GM08714 (cell line): ENCODE measurements around the gene TMEM106A.
"Not testable (repeated sequence)": the region's sequence is repeated elsewhere in the genome, so short reads cannot be mapped to it uniquely, and the experiment has no call there.

ENCODE experiments used
- H3K4me3 ChIP-seq: fragments of 200-500 bp; sonication (Bioruptor generic); 2 replicates; pipeline ENCODE4 v1.5.1; 2014; ENCODE audit warnings: mild to moderate bottlenecking, low read length, inconsistent platforms
- ZNF274 ChIP-seq: IDR thresholded peaks from 2 replicates; pipeline ENCODE4 v1.6.1; 2012; ENCODE audit warnings: mild to moderate bottlenecking, low read depth, low read length

TMEM106A gene, protein sequence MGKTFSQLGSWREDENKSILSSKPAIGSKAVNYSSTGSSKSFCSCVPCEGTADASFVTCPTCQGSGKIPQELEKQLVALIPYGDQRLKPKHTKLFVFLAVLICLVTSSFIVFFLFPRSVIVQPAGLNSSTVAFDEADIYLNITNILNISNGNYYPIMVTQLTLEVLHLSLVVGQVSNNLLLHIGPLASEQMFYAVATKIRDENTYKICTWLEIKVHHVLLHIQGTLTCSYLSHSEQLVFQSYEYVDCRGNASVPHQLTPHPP

DNA sequence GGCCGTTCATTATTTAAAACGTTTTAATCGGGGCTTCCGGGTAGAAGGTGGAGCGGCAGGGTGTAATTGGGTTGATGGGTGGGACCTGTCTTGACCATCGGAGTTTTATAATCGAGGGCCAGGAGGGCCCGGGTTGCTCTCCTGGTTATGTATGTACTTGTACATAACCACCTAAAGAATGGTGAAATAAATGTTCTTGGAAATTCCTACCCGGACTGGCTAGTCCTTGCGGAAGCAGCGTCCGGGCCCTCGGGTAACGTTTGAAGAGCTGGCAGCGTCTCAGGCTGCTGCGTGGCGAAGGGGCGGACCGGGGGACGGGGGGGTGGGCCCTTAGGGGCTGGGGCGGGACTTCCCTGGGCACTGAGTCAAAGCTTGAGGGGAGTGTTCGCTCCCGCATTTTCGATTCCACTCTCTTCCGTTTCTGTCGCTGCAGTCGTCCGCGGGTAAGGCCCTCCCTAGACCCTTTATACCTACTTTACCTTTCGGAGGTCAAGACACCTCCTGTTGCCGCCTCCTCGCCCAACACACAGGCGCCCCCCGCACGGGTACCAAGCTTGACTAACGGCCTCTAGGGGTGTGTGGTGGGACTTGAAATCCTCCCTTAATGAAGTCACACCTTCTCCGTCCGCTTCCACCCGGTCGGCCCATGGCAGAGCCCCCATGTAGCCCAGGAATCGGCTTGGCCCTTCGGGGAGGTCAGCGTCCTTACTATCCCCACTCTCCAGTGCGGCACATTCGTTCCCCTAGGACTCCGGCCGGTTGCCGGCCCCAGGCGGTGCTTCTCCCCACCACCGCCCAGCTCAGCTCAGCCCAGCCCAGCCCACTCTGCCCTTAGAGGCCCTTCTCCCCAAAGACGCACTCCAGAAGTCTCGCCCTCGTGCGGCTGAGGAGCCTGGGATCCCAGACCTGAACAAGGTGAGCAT is at the start of gene TMEM106A:
TMEM106A (plus strand) TSS at position 396 of the 923 bp plus-strand sequence. CDS start 1,167 bp downstream, outside the sequence.
- no peak for TF ChIP-seq ZNF274
- H3K4me3 ChIP-seq = peak within 1 kb of the TSS; percentile 90

DNA sequence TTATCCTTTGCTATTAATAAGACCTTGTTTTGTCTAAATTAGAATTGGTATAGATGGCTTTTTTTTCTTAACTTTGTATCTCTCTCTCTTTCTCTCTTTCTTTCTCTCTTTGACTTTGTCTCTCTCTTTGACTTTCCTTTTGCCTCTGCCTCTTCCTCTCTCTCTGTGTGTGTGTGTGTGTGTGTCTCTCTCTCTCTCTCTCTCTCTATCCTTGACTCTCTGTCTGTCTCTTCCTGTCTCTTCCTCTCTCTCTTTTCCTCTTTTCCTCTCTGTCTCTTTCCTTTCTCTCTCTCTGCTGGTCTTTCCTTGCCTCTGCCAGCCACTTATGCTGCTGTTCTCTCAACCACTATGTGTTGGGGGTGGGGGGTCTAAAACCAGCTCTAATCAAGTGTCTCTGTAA is 45.7 kb upstream of the TMEM106A start:
- H3K4me3 ChIP-seq = not testable (repeated sequence)

DNA sequence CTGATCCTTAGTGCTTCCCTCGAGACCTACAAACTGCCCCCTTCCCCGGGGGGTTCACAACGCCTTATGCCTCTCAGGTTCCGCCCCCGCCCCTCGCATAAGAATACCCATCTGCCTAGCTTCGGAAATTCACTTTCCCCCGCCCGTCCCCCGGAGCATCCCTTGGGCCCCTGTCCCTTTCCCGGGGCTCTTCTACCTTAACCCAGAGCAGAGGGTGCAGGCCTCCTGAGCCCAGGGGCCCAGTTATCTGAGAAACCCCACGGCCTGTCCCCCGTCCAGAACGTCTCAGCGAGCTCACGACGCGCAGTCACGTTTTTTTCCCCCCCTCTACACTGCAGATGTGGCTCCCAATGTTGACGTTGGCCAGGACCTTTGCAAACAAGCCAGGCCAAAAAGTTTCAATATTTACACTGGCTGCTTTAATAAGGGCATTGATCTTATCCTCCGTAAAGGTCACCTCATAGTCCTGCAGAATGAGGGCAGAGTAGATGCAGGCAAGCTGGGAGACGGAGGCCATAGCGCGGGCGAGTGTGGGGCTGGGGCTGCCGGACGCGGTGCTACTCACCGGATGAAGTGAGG is 42.0 kb upstream of the TMEM106A start:
- peak overlapping the region; percentile 86 for H3K4me3 ChIP-seq
- TF ChIP-seq ZNF274 = no peak

DNA sequence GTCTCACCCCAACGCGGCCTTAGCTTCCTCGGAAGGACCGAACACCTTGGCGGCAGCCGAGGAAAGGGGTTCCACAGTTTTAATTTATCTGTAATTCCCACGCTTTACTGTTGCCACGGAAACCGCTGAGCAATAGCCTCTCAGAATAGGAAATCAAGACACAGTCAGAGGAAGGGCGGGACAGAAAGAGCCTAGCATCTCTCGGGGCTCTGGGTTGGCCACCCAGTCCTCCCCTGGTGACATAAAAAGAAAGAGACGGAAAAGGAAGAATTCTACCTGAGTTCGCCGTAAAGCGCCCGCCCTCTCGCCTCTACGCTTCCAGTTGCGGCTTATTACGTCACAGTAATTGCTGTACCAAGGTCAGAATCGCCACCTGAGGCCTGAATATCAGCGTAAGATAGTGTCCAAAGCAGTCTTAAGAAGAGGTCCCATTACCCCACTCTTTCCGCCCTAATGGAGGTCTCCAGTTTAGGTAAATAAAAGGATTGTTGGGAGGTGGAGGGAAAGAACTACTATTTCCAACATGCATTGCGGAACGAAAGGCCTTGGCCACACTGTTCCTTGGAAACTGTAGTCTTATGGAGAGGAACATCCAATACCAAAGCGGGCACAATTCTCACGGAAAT is 41.4 kb upstream of the TMEM106A start:
- TF ChIP-seq ZNF274 = no peak
- H3K4me3 ChIP-seq = peak overlapping the region; percentile 86

DNA sequence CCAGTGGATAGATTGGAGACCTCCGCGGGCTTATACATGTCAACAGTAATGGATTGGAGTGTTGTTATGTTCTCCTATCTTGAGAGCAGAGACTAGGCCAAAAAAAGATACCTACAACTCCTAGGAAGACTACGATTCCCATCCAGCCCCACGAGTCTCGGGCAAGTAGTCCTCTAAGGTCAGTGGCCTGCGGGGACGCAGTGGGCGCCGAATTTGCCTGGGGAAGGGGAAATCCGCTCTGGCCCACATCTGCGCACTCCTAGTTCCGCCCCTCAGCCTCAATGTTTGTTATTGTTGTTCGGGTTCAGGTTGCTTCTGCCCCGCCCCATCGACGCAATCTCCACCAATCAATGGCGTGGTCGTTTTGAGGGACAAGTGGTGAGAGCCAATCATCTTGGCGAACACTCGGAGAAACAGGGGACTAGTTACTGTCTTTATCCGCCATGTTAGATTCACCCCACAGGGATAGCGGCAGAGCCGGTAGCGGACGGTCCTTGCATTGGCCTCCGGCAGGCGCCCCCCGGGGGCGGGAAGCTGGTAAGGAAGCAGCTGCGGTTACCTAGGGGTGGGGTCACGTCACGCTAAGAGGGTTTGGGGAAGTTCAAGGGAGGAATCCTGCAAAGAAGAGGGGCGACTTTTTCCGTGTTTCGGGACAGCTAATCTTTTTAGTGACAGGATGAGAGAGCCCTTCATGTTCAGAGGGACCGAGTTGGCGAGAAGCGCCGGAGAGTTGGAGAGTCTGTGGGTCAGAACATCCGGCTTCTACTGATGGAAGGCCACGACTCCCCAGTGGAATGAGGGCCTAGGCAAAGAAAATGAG is 40.7 kb upstream of the TMEM106A start, which contains the start of gene NBR1:
NBR1 (plus strand) TSS at position 449 of the 820 bp plus-strand sequence. CDS start 4,586 bp downstream, outside the sequence.
- H3K4me3 ChIP-seq = peak within 1 kb of the TSS; percentile 86
- TF ChIP-seq ZNF274 = no peak

DNA sequence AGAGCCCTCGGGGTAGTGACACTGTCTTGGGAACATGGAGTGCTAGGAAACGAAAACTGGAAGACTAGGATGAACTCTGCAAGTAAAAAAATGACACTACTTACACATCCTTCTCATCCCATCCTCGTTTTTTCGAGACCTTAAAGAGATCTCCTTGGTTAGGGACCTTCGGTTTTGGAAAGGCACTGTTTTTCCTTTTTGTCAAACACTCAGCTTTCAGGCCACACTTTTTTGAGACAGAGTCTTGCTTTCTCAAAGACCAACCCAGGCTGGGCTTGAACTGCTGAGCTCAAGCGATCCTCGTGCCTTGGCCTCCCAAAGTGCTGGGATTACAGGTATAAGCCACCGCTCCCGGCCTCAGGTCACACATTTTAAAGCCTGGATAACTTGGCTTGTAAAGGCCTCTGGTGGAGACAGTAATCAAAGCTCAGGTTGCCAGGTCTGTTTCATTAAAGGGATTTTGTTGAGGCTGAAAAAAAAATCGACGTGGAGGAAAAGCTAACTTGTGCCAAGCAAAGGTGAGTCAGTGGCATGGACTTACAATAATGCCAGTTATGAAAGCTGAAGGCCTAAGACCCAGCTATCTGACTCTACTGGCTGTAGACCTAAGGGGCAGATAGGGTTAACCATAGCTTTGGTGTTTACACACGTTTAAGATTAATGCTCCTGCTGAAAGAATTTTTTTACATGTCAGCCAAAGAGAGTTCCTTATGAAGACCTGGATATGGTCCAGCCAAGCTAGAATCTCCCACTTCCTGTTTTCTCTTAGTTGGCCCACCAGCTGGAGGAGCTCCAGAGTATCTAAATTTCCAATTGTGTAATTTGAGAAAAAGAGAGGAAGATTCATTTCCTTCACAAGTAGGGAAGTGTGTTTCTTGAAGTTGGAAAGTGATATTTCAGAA is 39.8 kb upstream of the TMEM106A start:
- no peak for TF ChIP-seq ZNF274
- H3K4me3 ChIP-seq = peak overlapping the region; percentile 86

DNA sequence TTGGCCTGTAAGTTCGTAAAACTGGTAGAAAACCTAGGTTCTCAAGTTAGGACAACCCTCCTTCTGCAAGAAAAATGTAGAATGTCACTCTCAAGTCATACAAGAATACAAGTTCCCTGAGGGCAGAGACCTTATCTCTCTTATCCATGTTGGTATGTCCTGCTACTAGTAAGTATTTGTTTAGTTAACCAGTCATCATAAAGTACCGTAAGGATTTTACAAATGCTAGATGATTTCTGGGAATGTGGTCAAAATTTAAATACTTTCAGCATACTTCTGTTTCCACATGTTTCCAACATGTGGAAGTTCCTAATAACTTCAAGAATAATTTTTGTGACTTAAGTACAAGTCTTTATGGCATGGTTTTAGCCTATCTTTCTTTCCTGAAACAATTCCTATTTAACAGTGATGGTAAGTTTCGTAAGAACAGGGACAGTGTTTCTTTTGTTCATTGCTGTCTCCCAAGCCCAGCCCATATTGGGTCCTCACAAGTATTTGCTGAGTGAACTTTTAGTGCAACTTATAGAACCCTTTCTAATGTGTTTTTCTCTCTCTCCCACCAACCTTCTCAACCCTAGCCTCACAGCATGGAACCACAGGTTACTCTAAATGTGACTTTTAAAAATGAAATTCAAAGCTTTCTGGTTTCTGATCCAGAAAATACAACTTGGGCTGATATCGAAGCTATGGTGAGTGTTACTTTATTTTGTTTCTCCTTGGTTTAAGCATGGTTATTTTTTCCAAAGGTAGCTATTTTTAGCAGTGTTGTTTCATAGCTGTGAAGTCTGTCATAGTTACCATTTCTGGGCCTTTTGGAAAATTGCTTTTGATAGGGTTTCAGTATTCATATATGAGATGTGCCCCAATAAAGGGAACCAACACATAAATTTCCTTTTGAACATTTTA is 36.2 kb upstream of the TMEM106A start:
- no peak overlapping the region for H3K4me3 ChIP-seq
- TF ChIP-seq ZNF274 = no peak

DNA sequence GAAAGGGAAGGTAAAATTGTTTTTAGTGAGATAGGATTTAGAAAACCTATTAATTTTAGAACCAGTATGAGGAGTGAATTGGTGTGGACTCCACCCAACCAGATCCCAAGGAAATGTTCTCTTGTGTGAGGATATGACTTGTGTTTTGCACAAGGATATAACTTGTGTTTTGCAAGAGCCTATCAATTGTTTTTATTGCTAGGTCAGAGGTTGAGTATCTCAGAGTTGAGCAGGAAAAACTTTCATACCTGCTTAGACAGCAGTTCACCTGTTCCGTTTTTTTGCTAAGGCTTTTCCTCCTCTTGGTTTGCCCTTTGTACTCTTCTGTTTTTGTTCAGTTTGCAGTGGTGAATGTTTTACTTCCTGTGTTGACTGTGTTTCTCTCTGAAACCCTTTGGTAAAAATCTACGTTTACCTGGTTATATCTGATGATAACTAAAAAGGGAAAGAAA is 35.5 kb upstream of the TMEM106A start:
- H3K4me3 ChIP-seq = no peak overlapping the region

DNA sequence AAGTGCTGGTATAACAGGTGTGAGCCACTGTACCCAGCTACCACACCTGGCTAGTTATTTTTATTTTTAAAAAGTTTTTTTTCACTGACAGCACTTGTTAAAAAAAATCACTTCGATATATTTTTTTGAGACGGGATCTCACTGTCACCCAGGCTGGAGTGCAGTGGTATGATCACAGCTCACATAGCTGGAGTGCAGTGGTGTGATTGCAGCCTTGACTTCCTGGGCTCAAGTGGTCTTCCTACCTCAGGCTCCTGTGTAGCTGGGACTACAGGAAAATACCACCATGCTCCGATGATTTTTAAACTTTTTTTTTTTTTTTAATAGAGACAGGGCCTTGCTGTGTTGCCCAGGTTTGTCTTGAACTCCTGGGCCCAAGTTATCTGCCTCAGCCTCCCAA is 27.8 kb upstream of the TMEM106A start:
- TF ChIP-seq ZNF274 = no peak

More for the DNA sequence above, 35.5 kb upstream of the TMEM106A start:
- TF ChIP-seq ZNF274 = no peak

DNA sequence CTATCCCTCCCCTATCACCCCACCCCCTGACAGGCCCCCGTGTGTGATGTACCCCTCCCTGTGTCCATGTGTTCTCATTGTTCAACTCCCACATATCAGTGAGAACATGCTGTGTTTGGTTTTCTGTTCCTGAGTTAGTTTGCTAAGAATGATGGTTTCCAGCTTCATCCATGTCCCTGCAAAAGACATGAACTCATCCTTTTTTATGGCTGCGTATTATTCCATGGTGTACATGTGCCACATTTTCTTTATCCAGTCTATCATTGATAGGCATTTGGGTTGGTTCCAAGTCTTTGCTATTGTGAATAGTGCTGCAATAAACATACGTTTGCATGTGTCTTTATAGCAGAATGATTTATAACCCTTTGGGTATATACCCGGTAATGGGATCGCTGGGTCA is 25.0 kb upstream of the TMEM106A start:
- H3K4me3 ChIP-seq = not testable (repeated sequence)

More for the DNA sequence above, 27.8 kb upstream of the TMEM106A start:
- no peak overlapping the region for H3K4me3 ChIP-seq

DNA sequence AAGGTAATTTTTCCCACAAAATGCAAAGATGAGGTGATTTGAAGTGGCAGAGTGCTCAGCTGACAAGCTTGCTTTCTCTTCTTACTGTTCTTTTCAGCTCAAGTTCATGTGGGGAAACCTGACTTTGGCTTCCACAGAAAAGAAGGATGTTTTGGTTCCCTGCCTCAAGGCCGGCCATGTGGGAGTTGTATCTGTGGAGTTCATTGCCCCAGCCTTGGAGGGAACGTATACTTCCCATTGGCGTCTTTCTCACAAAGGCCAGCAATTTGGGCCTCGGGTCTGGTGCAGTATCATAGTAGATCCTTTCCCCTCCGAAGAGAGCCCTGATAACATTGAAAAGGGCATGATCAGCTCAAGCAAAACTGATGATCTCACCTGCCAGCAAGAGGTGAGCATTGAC is 18.4 kb upstream of the TMEM106A start:
- no peak for TF ChIP-seq ZNF274
- no peak overlapping the region for H3K4me3 ChIP-seq
